HCT116 (cell line): ENCODE measurements around the gene RXRA.

Experiments
- ATF3 ChIP-seq: IDR thresholded peaks from 2 replicates; pipeline ENCODE4 v1.6.1; 2012
- CBX3 ChIP-seq: IDR thresholded peaks from 2 replicates; pipeline ENCODE4 v1.6.1; 2012; ENCODE audit warnings: low read depth
- CTCF ChIP-seq, 3 experiments: fragments of 200-600 bp in 1 of 3; sonication (generic) in 1 of 3; IDR thresholded peaks in 2 of 3; conservative IDR thresholded peaks in 1 of 3; 2 replicates each; pipeline ENCODE4 v1.5.1; 2012 to 2017; ENCODE audit warnings: low read depth in 2 of 3, low read length in 2 of 3, antibody characterized with exemption in 1 of 3, borderline replicate concordance in 1 of 3, control low read depth in 1 of 3, mild to moderate bottlenecking in 1 of 3, mixed read lengths in 1 of 3, mixed run types in 1 of 3, moderate library complexity in 1 of 3; ENCODE audit not compliant: insufficient read depth in 1 of 3
- EGR1 ChIP-seq: IDR thresholded peaks from 2 replicates; pipeline ENCODE4 v1.6.1; 2012; ENCODE audit warnings: low read depth
- EZH2 ChIP-seq: fragments of 200-600 bp; sonication (generic); IDR thresholded peaks from 2 replicates; pipeline ENCODE4 v1.6.1; 2017; ENCODE audit warnings: antibody characterized with exemption, mixed run types
- EZH2phosphoT487 ChIP-seq: fragments of 200-600 bp; IDR thresholded peaks from 2 replicates; pipeline ENCODE4 v1.6.1; 2018; ENCODE audit warnings: antibody characterized with exemption, borderline replicate concordance
- POLR2A ChIP-seq: IDR thresholded peaks from 2 replicates; pipeline ENCODE4 v1.7.0; 2011; ENCODE audit warnings: borderline replicate concordance; ENCODE audit not compliant: insufficient read depth, insufficient read length; ENCODE audit errors: extremely low read depth
- POLR2AphosphoS5 ChIP-seq: IDR thresholded peaks from 2 replicates; pipeline ENCODE4 v1.6.1; 2011; ENCODE audit warnings: mild to moderate bottlenecking, low read depth, low read length, moderate library complexity
- REST ChIP-seq: IDR thresholded peaks from 2 replicates; pipeline ENCODE4 v1.6.1; 2012; ENCODE audit warnings: low read depth
- SP1 ChIP-seq: IDR thresholded peaks from 2 replicates; pipeline ENCODE4 v1.6.1; 2012; ENCODE audit warnings: low read depth
- TCF7L2 ChIP-seq: IDR thresholded peaks from 2 replicates; pipeline ENCODE4 v1.7.0; 2011; ENCODE audit warnings: borderline replicate concordance, inconsistent platforms; ENCODE audit not compliant: insufficient read depth, insufficient read length; ENCODE audit errors: extremely low read depth
- ZBTB33 ChIP-seq: IDR thresholded peaks from 2 replicates; pipeline ENCODE4 v1.6.1; 2011; ENCODE audit warnings: mild to moderate bottlenecking, low read length, moderate library complexity; ENCODE audit not compliant: insufficient replicate concordance; ENCODE audit errors: extremely low read depth
- ZNF274 ChIP-seq: fragments of 200-500 bp; sonication (Bioruptor generic); IDR thresholded peaks from 2 replicates; pipeline ENCODE4 v1.6.1; 2014; ENCODE audit warnings: mild to moderate bottlenecking, low read depth, low read length, inconsistent platforms

- no peak for TF ChIP-seq ATF3
- TF ChIP-seq REST, result no peak
- no peak for TF ChIP-seq CTCF (IDR thresholded peaks at IDR 0.05 in 2 of 3, conservative IDR thresholded peaks at IDR 0.05 in 1 of 3; ENCODE audit: borderline replicate concordance in 1 of 3, insufficient read depth in 1 of 3, low read depth in 2 of 3, low read length in 2 of 3)
- TF ChIP-seq POLR2A, result no peak
- TF ChIP-seq EZH2, result no peak
- TF ChIP-seq SP1, result no peak
- no peak for TF ChIP-seq EGR1
- TF ChIP-seq CBX3, result no peak
- no peak for TF ChIP-seq ZBTB33
- no peak for TF ChIP-seq TCF7L2
- TF ChIP-seq EZH2phosphoT487, result no peak
- no peak for TF ChIP-seq ZNF274
- peak; percentile 17; the same call in 1 of the 2 replicates for TF ChIP-seq POLR2AphosphoS5
Measured at GRCh38 chr9:134407121-134407779, 81.0 kb downstream of the RXRA start.
